CD4-positive, alpha-beta T cell treated with Interleukin-1 beta for 1 hour (primary cell): ENCODE measurements around the gene MYO6.

Source experiments
- DNase-seq, 2 donors: peaks; one replicate each; pipeline ENCODE4 v3.0.0-alpha.2; 2020 to 2022

The MYO6 gene

GRCh38 chr6:75830959-75831885 lies 82.2 kb downstream of the MYO6 start:
- no peak for DNase-seq

DNA sequence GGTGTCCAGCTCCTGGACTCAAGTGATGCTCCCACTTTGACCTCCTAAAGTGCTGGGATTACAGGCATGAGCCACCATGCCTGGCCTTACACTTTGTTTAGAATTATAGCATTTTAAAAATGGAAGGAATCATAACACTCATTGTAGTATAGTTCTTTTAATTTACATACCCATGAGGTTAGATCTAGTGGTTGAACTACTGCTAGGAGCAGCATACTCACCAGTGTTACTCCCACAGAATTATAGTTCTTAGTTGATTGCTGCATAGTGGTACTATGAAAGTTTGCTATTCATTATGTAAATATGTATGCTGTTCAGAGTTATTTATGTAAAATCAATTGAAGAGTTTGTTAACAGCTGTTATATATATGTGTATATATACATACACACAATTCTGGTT lies 85.4 kb downstream of the MYO6 start:
- no peak for DNase-seq

- no peak for DNase-seq
These were observed 93.2 kb downstream of the MYO6 start for GRCh38 chr6:75842191-75842590.

DNA sequence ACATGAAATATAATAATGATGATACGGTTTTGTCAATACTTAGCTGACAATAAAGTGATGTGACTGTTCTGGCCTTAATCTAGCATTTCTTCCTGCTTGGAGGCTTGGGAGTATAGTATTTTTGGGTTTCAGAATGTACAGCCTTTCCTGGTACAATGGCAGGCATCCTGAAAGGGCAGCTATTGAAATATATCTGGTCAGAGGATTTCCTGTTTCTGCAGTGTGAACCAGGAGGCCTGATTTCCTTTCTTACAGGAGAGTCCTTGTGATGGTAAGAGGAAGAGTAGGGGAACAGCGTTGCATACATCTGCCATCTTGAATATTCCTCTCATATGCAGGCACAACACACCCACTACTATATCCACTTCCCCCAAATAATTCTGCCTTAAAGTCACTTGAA lies 93.7 kb downstream of the MYO6 start:
- no peak for DNase-seq

GRCh38 chr6:75843396-75843795 lies 94.4 kb downstream of the MYO6 start:
- DNase-seq: no peak

DNA sequence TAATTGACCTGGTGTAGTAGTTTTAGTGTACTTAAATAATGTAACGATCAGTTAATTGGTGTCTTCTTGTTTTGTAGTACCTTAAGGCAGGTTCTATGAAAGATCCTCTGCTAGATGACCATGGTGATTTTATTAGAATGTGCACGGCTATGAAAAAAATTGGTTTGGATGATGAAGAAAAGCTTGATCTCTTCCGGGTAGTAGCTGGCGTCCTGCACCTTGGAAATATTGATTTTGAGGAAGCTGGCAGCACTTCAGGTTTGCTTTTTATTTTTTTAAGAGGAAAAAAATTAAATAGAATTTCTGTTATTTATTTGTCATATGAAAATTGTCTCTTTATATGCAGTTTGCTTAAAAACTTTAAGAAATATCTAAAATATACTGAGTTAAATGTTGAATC lies 99.2 kb downstream of the MYO6 start:
- no peak for DNase-seq

DNA sequence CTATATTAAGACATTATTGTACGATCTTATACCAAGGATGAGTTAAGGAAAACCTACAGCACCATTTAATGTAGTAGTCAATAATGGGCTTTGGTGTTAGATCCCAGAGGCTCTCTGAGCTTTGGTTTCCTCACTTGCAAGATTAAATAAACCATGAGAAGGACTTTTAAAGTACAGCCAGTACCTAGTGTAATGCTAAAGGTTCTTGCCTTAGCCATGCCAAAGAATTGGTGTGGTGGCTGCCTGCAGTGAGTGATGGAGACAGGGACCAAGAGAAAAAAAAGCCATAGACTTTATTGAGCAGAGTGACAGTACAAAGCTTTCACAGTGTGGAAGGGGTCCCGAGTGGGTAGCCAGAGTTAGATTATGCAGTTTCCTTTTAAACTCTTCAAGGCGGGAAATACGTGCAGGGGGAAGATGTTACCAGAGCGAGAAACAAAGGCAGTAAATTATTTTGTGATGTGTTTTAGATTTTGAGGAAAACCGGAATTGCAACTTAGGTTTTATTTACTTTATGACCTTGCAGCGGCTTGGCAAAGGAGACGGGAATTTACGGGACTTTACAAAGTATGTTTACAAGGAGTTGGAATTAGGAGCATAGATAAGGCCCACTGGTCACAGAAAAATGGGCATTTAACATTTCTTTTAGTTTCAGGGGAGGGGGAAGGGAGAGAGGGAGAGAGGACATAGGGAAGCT lies 100.4 kb downstream of the MYO6 start:
- no peak for DNase-seq

DNA sequence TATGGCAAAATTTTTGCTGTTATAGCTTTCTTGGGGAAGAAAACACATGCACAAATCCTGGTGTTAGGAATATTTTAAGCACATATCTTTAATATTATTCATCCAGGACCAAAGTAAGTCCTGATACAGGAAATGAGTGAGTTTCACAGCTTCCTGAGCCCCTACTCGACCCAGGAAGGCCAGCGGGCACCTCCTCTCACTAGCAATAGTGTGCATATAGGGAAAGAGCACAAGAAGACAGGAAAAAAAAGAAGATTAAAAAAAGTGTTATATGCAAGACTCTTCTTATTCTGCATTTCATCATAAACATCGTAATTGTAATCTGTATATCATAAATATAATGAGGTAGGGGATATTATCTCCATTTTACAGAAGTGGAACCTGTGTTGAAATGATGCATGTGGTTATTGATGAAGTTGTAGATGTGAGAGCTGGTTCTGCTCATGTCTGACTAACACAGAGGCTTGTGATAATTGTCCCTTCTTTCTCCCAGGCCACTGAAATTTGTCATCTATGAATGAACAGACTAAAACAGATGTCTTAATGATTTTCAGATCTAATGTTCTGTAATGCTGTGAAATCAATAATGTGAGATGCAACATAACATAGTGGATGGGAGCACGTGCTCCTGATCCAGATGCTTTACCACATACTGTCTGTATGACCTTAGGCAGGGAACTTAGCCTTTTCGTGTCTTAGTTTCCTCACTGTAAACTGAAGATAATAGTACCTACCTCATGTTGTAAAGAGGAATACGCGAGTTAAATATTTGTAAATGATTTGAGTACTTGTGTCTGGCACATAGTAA lies 101.2 kb downstream of the MYO6 start:
- DNase-seq: no peak

DNA sequence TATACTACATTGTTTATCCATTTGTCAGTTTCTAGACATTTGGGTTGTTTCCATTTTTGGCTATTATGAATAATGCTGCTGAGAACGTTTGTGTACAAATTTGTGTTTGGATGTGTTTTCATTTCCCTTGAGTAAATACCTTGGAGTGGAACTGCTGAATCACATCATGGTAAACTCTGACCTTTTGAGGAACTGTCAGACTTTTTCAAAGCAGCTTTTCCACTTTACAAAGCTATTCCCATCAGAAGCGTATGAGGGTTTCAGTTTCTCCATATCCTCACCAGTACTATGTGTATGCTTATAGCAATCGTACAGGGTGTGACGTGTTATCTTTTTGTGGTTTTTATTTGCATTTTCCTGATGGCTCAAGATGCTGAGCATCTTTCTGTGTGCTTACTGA lies 103.7 kb downstream of the MYO6 start:
- no peak for DNase-seq

GRCh38 chr6:75853806-75854205 lies 104.8 kb downstream of the MYO6 start:
- no peak for DNase-seq

- DNase-seq: peak in 1 of 2 donors; percentile 29
These were observed 106.0 kb downstream of the MYO6 start for GRCh38 chr6:75855052-75855451.

DNA sequence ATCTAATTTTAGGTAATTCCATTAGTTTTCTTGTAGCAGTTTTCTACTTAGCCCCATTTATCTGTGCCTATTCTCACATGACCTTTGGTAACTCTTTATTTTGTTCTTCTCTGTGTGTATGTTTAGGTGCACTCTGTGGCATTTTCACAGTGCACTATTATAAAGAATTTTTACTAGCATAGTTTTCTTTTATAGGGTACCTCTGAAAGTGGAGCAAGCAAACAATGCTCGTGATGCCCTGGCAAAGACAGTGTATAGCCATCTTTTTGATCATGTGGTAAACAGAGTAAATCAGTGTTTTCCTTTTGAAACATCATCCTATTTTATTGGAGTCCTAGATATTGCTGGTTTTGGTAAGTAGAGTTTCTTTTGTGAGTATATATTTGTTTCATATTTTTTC lies 107.9 kb downstream of the MYO6 start:
- no peak for DNase-seq

DNA sequence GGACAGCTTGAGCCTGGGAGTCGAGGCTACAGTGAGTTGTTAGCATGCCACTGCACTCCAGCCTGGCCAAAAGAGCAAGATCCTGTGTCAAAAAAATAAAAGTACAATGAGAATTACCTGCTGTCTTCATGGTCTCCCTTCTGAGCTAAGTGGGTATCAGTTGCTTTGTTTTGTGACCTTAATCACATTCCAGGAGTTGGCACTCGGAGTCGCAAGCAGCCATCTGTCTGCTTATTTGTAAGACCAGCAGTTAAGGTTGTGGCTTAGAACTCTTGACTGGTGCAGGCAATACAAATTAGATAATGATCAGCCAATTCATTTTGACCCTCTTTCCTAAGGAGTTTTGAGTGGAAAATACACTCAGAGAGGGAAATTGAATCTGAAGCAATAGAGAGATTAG lies 114.0 kb downstream of the MYO6 start:
- DNase-seq: no peak

GRCh38 chr6:75863784-75864183 lies 114.7 kb downstream of the MYO6 start:
- DNase-seq: no peak

GRCh38 chr6:75864446-75864845 lies 115.4 kb downstream of the MYO6 start:
- DNase-seq: no peak

GRCh38 chr6:75870389-75870788 lies 121.3 kb downstream of the MYO6 start:
- DNase-seq: no peak

- no peak for DNase-seq
These were observed 125.2 kb downstream of the MYO6 start for GRCh38 chr6:75874224-75874623.

GRCh38 chr6:75876152-75876551 lies 127.1 kb downstream of the MYO6 start:
- DNase-seq: no peak

GRCh38 chr6:75880305-75880704 lies 131.3 kb downstream of the MYO6 start:
- DNase-seq: no peak

DNA sequence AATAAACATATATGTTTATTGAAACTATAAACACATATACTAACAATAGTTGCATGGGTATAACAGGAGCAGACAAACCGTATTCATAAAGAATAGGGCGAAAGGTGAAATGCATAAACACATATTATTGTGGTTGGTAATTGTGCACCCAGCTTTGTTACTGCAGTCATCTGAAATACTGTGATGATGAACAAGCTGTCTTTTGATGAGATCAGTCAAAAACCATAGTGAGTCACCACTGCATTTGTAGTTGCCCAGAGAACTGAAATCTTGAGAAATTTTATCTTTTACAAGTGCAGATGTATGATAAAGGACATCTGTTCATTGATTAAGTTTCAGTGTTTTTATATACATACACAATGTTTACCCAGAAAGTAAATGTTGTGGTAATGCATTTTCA lies 133.7 kb downstream of the MYO6 start:
- no peak for DNase-seq

- DNase-seq: no peak
These were observed 135.8 kb downstream of the MYO6 start for GRCh38 chr6:75884822-75885221.

DNA sequence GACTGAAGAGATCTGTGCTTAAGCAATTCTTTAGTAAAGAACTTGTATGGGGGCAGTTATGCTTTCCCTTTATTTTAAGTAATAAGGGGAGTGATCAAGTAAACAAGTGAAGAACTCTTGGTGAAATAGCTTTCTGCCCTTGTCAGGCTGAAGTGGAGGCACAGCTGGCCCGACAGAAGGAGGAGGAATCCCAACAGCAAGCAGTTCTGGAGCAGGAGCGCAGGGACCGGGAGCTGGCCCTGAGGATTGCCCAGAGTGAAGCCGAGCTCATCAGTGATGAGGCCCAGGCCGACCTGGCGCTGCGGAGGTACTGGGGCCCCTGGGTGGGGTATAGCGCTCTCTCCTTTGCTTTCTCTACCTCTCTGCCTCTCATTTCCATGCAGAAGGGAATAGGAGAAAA lies 143.3 kb downstream of the MYO6 start:
- DNase-seq: no peak

DNA sequence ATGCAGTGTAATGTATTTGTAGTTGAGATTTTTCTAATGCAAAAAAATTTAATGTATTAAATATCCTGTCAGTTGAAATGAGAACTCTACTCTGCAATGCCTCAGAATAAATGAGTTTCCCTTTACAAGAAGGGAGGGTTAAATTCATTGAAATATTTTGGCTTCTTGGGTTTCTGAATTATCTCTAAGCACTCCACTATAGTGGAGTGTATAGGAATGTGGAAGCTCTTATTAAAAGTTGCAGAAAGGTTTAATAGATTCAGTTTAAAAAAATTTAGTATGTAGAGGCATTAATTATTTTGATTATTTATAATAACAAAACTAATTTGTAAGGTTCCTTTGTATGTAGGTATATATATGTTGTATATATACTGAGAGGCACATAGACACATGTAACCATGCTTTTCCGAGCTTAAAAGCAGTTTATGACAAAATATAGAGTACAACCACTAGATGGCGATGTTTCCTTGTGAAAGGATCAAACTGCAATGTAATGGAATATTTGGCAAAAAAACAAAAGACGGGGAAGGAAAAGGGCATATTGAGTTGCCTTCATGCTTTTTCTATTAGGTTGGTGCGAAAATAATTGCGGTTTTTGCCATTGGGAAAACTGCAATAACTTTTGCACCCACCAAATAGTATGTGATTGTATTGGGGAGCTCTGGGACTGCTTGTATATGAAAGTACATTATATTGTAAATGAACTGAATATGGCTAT lies 144.2 kb downstream of the MYO6 start:
- peak in 1 of 2 donors; percentile 42 for DNase-seq
